Measurements from ENCODE around the gene EXD3.
"Not testable (repeated sequence)": the region's sequence is repeated elsewhere in the genome, so short reads cannot be mapped to it uniquely, and the experiment has no call there.

Gene EXD3

DNA sequence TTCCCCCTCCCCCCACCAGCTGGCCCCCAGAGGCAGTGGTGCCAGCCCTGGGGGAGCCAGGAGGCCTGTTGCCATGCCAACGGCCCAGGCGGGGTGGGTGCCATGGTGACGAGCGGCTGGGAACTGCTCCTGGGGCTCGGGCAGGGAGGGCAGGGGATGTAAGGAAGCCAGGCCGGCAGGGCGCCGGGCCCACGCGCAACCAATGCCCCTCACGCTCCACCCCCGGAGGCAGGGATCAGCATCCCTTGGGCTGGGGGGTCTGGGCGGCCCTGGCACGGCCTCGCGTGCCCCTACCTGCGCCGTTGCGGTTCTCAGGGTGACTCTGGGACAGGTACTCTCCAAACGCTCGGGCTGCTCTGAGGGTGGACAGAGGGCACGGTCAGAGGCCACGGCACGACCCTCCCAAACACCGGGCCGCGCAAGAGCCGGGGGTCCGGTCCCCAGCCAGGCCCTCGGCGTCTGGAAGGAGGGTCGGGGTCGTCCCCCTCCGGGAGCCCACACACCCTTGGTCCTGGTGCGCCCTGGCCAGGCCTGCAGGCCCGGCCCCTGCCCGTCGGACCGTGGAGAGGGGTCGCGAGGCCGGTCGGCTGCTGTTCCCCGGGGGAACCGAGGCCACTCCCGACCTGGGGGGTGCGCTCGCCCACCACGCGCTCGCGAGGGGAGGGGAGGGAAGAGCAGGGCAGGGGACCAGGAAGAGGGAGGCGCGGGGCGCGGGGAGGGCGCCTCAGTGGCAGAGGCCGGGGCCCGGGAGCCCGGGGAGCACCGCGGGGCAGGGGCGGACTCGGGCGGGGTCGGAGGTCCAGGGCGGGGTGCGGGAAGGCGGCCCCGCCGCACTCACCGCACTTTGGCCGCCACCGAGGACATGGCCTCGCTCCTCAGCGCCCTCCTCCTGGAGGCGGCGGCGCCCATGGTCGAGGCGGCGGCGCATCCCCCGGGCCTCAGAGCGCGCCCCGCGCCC lies 35.5 kb upstream of the EXD3 start:
- no peak for DNase-seq (ENCODE audit: low read depth, low spot score)

DNA sequence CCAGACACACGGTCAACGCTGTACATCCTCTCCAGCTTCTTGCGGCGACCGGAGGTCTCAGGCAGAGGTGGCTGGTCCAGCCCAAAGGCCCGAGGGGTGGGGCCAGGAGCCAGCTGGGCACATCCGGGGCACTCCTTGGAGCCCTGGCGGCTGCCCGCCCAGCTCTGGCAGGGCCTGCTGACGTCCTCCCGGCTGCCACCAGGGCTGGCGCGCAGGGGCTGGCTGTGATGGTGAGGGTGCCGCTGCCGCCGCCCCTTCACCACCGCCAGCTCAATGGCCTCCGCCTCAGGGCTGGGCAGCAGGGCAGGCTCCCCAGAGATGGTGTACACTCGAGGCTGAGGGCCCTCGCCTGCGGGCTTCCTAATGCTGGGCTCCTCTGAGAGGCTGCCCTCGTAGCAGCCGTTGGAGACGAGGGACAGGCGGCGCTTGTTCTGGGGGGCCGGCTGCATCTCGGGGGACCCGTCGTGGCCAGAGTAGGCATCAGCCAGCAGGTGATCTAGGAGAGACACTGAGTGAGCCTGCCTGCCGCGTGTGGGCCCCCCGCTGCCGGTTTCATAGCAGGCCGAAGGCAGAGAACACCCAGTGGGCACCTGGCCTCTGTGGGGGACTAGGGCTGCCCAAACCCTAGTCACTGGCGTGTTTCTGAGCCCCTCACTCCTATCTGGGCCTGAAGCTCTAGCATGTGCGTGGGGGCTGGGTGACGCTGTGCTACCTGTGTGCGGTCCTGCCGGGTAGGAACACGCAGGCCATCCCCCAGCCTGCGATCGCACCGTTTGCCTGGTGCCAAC lies 34.6 kb upstream of the EXD3 start:
- DNase-seq (ENCODE audit: low read depth, low spot score), result no peak

DNA sequence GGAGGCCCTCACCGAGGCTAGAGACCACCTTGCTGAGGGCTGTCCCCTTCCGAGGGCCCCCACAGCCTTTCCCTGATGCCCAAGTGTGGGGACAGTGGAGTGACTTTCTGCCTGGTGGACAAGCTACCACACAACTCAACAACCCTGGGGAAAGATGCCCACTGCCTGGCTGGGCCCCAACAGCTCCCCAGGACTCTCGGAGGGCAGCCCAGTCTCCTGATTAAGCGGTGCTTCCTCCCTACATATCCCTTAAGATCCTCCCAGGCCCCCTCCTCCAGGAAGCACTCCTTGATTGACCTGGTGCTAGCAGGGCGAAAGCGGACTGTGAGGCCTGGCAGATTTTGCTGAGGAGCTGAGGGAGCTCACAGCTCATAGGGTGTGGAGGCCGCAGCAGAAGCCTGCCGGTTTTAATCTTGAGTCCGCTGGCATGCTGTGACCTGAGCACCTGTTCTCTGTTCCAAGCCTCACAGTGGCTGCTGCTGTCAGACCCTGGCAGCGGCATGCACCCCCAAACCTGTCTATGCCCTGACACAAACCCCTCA lies 34.0 kb upstream of the EXD3 start:
- no peak for DNase-seq (ENCODE audit: low read depth, low spot score)

DNA sequence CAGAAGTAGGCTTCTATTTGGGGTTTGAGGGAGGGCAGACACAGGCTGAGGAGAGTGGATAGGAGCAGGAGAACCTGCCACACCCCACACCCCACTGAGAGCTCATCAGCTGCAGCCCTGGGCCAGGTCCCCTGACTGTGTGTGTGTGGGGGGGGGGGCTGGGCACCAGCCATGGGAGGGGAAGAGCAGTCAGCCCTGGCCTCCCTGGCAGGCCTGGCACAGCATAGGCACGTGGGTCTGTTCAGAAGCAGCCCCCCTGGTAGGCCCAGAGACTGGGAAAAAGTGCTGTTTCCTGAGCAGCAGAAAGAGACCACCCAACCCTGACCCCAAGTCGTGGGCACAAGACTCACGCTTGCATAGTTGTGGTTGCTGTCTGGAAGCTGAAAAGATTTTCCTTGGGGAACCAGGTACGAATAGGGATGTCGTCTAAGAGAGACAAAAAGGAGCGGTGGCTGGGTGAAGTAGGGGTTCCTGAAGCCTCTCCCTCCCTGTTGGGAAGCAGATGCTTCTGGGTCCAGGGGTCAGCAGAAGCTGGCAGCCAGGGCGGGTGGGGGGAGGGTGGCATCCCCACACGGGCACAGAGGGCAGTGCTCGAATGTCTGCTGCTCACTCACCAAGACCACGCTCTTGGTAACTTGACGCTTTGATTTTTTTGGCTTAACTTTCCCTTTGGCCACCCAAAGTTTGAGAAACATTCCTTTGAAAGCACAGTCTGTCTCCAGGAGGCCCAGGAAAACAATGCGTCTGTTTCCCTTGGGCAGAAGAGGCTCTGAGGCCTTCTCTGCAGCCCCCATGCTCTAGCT lies 33.3 kb upstream of the EXD3 start:
- no peak for DNase-seq (ENCODE audit: low read depth, low spot score)

DNA sequence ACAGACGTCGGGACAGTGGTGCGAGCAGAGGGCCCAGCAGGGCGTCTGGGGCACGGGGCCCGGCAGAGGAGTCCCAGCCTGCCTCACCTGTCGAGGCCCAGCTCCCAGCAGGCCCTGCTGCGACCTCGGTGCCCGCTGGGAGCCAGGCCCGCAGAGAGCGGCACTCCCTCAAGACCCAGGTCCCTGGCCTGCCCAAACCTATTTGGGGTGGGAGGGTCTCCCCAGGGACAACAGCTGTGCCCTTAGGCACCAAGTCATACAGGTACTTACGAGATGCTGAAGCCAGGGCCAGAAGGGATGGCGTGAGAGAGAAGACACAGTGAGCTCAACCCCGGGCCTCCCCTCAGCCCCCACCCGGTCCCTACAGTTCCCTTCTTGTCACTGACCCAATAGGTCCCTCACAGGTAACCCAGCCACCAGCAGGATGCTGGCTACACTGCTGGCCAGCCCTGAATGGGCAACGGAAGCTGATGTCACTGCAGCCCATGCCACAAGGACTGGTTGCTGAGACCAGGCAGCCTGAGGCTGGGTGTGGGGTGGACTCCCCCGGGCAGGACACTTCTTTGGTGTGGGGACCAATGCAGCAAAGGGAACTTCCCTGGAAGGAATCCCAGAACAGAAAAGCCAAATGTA lies 32.5 kb upstream of the EXD3 start:
- DNase-seq (ENCODE audit: low read depth, low spot score), result no peak

DNA sequence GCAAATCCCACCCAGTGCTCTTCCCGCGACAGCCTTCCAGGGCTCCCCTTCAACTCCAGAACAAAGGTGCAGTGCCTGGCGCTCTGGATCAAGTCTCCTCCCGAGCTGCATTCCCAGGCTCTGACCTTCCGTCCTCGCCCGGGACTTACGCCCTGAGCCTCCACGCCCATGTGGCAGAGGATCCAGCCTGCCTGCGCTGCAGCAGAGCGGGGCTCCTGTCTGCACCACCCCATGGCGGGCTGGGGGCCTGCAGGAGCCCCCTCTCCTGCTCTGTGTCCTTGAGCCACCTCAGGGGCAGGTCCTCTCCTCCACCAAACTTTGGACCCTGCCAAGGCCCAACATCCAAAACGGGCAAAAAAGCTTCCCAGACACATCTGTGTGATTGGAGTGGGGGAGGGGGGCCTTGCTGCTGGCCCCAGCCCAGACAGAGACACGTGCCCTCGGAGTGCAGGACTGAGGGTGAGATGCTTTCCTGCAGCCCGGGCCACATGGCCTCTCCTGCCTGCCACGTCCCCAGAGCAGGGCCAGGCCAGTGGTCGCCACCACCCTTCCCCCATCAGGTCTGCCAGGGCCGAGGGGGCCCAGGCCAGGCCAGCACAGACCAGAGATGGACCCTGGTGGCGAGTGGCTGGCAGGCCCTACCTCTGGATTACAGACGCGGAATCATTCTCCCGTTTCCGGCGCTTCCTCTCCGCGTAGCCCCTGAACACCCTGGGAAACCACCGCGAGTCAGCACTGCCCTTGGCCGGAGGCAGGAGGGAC lies 31.8 kb upstream of the EXD3 start:
- no peak for DNase-seq (ENCODE audit: low read depth, low spot score)

DNA sequence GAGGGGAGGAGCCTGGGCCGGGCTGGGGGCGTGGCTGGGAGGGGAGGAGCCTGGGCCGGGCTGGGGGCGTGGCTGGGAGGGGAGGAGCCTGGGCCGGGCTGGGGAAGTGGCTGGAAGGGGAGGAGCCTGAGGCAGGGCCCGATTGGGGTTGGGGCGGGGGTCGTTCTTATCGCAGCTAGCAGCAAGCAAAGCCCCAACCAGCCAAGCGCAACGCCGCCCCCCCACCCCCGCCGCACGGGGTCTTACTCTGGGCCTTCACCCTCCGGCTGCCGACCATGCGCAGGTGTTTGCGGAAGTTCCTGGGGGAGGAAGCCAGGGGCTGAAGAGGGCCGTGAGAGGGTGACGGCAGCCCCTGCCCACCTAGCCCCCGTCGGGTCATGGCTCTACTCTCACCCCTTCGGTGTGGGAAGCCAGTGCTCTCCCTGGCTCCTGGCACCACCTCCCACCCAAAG lies 31.2 kb upstream of the EXD3 start:
- DNase-seq (ENCODE audit: low read depth, low spot score), result no peak

DNA sequence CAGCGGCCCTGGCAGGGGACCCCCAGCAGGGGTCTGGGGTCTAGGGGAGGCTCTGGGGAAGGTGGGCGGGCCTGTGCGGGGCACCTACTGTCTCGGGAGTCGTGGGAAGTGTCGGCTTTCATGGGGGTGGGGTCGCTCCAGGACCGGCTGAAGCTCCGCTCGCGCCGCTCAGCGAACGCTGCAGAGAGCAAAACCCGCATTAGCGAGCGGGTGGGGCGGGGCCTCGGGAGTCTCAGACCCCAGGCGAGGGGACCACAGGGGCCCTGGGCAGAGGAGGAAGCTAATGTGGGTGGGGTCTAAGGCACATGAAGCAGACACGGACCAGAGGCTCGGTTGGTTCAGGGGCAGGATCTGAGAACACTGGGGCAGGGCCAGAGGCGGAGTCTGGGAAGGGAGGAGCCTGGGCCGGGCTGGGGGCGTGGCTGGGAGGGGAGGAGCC lies 30.7 kb upstream of the EXD3 start:
- no peak for DNase-seq (ENCODE audit: low read depth, low spot score)

DNA sequence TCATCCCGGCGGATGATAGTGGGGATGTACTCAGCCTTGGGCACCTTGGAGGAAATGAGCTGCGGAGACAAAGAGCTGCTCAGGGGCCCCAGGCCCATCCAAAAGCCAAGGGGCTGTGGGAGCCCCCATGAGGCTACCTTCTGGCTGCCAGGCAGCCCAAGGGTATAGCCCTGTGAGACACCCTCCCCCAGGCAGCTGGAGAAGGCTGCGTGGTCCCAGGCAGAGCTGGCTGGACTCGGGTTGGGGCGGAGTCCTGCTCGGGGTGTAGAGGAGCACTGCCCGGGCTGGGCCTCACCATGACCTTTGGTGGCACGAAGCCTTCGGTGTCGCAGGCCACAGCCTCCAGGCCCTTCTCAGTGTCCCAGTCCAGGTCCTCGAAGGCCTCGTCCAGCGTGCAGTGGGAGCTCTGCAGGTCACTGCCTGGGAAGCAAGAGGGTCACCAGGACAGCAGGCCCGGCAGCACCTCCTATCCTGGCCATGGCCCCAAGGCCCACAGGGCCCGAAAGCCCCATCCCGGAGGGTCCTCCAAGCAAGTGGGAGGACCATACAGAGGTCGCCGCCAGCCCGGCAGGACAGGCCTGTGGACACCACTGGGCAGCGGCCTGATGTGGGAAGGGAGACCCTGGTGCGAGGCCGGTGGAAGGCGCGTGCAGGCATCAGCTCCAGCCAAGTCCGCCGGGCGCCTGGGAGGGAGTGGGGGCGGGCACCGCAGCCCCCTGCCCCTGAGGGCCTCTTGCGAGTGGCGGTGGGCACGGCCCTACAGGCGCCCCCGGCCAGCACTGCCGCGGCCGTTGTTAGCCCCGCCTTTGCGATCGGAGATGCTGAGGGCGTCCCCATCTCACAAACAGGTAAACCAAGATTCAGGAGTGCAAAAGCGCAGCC lies 30.0 kb upstream of the EXD3 start:
- DNase-seq (ENCODE audit: low read depth, low spot score), result no peak

DNA sequence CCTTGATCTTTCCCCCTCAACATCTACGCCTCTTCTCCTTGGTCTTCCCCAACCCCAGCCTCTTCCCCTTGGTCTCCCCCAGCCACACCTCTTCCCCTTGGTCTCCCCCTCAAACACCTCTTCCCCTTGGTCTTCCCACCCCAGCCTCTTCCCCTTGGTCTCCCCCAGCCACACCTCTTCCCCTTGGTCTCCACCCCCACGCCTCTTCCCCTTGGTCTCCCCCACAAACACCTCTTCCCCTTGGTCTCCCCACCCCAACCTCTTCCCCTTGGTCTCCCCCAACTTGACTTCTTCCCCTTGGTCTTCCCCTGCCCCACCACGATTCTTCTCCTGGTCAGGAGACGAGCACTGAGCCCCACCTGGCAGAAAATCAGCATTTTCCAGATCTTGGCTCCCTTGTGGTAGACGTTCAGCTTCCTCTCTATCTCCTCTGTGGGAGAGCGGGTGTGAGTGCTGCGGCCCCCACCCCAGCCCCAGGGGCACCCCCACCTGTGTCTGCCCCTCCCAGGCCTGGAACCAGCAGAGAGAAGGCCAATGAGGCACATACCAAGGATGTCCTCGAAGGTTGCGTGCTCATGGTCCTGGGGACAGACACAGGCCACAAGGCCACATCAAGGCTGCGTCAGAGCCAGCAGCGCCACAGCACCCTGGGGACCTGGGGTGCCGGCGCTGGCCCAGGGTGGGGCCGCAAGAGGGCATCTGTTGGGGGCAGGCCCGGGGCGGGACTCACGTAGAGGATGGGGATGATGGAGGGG lies 29.2 kb upstream of the EXD3 start:
- DNase-seq (ENCODE audit: low read depth, low spot score), result no peak

DNA sequence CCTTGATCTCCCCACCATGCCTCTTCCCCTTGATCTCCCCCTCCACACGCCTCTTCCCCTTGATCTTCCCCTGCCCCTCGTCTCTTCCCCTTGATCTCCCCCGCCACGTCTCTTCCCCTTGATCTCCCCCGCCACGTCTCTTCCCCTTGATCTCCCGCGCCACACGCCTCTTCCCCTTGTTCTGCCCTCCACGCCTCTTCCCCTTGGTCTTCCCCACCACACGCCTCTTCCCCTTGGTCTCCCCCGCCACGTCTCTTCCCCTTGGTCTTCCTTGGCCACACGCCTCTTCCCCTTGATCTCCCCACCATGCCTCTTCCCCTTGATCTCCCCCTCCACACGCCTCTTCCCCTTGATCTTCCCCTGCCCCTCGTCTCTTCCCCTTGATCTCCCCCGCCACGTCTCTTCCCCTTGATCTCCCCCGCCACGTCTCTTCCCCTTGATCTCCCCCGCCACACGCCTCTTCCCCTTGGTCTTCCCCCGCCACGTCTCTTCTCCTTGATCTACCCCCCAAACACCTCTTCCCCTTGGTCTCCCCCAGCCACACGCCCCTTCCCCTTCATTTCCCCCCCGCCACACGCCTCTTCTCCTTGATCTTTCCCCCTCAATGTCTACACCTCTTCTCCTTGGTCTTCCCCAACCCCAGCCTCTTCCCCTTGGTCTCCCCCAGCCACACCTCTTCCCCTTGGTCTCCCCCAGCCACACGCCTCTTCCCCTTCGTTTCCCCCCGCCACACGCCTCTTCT lies 28.5 kb upstream of the EXD3 start:
- not testable (repeated sequence) for DNase-seq (ENCODE audit: low read depth, low spot score)

DNA sequence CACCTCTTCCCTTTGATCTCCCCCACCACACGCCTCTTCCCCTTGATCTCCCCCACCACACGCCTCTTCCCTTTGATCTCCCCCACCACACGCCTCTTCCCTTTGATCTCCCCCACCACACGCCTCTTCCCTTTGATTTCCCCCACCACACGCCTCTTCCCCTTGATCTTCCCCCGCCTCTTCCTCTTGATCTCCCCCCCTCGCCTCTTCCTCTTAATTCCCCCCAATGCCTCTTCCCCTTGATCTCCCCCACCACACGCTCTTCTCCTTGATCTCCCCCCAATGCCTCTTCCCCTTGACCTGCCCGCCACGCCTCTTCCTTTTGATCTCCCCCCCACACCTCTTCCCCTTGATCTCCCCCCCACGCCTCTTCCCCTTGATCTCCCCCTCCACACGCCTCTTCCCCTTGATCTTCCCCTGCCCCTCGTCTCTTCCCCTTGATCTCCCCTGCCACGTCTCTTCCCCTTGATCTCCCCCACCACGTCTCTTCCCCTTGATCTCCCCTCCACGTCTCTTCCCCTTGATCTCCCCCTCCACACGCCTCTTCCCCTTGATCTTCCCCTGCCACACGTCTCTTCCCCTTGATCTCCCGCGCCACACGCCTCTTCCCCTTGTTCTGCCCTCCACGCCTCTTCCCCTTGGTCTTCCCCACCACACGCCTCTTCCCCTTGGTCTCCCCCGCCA lies 27.7 kb upstream of the EXD3 start:
- not testable (repeated sequence) for DNase-seq (ENCODE audit: low read depth, low spot score)

DNA sequence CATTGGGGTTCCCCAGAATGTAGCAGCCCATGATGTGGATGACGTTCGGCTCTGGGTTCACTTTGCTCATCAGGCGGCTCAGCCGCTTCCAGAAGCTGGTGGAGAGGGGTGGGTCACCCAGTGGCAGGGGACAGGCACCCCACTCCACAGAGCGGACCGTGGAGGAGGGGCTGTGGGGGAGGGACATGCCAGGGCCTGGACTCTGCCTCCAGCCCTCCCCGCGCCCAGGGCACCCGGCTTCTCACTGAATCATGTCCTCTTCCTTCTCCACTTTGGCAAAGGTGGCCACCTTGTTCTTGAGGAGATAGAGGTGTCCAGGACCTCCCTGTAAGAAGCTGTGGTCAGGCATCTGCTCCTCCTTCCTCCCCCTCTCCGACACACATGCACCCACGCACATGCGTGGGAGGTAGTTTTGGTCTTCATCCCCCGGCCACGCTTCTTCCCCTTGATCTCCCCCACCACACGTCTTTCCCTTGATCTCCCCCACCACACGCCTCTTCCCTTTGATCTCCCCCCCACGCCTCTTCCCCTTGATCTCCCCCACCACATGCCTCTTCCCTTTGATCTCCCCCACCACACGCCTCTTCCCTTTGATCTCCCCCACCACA lies 27.1 kb upstream of the EXD3 start:
- no peak for DNase-seq (ENCODE audit: low read depth, low spot score)

DNA sequence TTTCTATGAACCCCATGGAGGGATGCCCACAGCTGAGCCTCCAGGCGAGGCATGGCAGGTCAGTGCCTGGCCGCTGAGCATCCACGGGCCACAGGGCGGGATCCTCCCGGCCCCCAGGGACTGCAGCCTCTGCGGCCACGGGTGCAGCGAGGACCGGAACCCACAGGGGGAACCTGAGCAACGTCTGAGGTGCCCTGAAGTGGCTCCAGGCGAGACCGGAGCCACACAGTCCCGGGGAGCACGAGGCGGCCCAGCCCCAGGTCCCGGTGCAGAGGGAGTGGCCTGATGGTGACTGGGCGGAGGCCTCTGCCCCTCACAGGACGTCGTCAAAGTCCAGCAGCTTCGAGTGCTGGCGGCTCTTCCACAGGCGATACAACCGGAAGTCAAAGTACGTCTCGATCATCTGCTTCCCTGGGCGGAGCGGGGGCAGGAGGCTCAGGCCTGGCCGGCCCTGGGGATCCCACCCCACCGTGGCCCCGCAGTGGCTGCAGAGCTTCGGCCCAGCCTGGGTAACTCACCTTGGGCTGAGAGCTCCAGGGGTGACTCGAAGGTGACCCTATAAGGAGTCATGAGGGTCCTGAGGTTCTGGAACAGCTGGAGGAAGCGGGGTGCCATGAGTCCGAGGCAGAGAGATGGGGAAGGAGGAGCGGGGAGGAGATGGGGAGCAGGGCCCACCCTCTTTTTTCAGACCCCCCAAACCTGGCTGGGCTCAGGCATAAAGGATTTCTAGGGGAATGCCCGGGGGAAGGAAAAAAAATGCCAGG lies 26.3 kb upstream of the EXD3 start:
- no peak for DNase-seq (ENCODE audit: low read depth, low spot score)

DNA sequence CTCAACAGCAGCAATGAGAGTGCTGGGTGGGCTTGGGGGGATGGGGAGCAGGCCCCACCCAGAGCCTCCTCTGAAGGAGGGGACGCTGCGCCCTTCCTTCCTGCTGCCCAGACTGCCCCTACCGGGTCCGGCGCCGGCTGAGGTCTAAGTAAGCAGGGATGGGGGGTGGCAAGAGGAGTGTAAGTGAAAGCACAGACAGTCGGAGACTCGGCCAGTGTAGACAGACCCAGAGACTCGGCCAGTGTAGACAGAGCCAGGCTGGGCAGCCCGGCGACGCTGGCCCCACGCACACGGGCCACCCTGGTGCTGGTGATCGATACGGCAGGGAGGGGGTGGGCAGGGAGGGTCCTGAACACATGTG lies 25.6 kb upstream of the EXD3 start:
- no peak for DNase-seq (ENCODE audit: low read depth, low spot score)

Measured in activated CD4-positive, CD25-positive, alpha-beta regulatory T cell treated with anti-CD3 and anti-CD28 coated beads, Interleukin-2, amount 50 U/mL, for 16 hours (primary cell).